NCI-H2107 treated with DMSO at 0.1 percent for 48 hours (cell line): ENCODE measurements around the gene PLEKHG2.

ENCODE experiments used
- DNase-seq: peaks from one replicate; lab custom pipeline; 2025; ENCODE audit not compliant: unreplicated experiment; lab: John Stamatoyannopoulos, UW

The PLEKHG2 gene

GRCh38 chr19:39419003-39419402, 6.5 kb downstream of the PLEKHG2 start:
- DNase-seq: no peak

- DNase-seq: no peak
Measured at GRCh38 chr19:39420769-39421168, 8.3 kb downstream of the PLEKHG2 start.

GRCh38 chr19:39422020-39422419, 9.6 kb downstream of the PLEKHG2 start:
- DNase-seq: no peak

DNA sequence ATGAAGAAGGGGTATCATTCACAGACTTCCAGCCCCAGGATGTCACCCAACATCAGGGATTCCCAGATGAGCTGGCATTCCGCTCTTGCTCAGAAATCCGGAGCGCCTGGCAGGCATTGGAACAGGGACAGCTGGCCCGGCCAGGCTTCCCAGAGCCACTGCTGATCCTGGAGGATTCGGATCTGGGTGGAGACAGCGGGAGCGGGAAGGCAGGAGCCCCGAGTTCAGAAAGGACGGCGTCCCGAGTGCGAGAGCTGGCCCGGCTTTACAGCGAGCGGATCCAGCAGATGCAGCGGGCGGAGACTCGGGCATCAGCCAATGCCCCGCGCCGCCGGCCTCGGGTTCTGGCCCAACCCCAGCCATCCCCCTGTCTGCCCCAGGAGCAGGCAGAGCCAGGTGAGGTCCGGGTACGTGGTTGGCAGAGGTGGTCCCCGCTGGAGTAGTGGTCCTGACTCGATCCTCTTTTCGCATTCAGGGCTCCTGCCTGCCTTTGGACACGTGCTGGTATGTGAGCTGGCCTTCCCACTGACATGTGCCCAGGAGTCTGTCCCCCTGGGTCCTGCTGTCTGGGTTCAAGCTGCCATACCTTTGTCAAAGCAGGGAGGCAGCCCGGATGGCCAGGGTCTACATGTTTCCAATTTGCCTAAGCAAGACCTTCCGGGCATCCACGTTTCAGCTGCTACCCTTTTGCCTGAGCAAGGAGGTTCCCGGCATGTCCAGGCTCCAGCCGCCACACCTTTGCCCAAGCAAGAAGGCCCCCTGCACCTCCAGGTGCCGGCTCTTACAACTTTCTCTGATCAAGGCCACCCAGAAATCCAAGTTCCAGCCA, 11.0 kb downstream of the PLEKHG2 start:
- DNase-seq: no peak

- no peak for DNase-seq
Measured at GRCh38 chr19:39424934-39425333, 12.5 kb downstream of the PLEKHG2 start.

GRCh38 chr19:39425744-39426143, 13.3 kb downstream of the PLEKHG2 start:
- DNase-seq: no peak

DNA sequence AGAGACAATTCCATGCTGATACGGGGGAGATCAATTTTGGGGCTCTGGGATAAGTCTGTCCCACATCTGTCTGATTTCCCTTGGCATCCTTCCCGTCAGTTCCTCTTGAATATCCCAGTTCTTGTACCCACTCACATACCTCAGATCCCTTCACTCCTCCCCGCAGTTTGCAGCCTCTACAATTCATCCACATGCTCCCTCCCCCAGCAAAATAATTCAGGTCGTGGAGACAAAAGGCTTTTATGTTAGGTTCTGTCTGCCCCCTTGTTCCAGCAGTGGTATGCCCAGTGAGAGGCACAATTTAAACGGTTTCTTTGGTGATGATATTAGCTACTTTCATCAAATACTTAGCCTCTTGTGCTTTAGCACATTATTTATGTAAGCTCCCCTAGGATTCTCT, 13.7 kb downstream of the PLEKHG2 start:
- DNase-seq: no peak

GRCh38 chr19:39427707-39428106, 15.2 kb downstream of the PLEKHG2 start:
- DNase-seq: no peak

DNA sequence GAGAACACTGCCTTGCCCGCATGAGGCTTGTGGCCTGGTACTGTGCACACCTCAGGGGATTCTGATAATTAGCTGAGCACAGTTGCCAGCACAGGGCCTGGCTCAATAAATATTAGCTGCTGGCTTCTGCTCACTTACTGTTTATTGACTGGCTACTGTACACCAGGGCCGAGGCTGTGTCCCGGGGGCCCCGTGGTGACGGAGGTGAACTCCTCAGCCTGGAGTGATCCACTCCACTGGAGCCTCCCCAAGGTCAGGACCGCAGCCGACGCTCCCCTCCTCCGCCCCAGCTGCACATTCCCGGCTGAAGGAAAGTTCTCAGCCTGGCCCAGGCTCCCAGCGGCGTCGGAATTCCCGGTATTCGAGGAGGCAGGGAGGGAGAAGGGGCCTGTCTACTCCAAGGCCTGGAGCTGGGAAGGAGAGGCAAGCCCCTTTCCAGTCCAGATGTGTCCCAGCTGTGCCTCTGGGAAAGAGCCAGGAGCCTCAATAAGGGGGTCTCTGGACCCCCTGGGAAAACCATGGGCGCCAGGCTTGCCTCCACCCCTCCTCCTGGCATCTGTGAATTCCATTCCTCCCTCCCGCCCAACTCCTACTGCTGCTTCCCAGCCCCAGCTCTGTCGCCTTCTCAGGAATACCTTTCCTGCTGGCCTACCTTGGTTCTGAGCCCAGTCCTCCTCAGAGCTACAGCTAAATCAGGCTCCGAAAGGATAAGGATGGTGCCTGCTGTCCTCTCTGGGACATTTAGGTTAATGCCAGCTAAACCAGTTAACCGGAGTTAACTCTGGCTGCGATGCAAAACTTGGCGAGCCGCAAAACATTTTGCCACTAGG, 16.0 kb downstream of the PLEKHG2 start:
- DNase-seq: no peak

- no peak for DNase-seq
Measured at GRCh38 chr19:39430675-39431593, 18.5 kb downstream of the PLEKHG2 start.

- no peak for DNase-seq
Measured at GRCh38 chr19:39432677-39433025, 20.2 kb downstream of the PLEKHG2 start.

DNA sequence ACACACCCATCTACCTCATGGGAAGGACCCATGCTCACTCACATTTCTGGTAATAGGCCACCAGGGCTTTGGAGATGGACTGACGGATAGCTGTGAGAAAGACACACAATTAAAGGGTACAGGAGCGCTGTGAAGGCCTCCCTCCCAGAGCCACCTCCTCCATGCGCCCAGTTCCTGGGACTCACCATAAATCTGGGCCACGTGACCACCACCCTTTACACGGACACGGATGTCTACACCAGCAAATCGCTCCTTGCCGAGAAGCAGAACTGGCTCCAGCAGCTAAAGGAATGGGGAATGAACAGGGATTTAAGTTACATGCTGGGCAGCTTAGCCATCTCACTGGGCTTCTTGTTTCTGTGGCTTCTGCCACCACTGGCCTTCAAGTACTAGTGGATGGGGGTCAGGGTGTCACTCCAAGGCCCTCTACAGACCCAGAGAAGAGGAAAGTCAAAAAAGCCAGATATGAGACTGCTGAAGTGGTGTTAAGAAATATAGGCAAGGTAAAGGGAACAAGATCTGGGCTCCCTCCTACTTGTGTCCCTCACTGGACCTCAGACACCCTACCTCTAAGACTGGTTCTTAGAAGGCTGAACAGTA, 21.1 kb downstream of the PLEKHG2 start:
- no peak for DNase-seq

DNA sequence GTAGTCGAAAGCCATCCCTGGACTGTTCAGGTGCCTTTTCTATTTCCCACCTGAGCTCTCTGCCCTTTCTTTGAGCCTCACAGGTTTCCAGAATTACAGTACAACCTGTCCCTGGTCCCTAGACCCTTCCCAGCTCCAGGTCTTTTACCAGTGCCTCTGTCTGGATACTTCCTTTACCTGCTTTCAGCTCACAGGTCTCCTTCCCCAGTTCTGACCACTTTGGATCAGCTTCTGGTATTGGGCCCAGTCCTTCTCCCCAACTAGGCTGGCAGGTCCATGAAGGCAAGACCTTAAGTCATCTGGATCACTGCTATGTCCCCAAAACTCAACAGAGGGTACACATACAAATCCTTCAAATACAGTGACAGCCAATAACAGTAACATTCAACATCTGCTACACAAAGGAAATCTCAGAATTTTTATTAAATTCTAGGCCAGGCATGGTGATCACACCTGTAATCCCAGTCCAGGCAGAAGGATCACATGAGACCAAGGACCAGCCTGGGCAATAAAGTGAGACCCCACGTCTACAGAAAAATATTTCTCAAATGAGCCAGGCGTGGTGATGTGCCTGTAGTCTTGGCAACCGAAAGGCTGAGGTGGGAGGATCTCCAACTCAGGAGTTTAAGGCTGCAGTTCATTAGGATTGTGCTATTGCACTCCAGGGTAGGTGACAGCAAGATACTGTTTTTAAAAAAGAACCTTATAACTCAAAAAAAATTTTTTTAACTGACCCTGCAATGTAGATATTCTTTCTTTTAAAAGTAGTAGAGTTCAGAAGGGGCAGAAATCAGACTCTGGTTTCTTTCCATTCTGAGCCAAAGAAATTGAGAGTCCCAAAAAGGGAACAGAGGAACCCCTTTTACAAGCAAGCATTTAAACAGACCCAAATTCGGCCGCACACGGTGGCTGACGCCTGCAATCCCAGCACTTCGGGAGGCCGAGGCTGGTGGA, 21.9 kb downstream of the PLEKHG2 start:
- DNase-seq: no peak

DNA sequence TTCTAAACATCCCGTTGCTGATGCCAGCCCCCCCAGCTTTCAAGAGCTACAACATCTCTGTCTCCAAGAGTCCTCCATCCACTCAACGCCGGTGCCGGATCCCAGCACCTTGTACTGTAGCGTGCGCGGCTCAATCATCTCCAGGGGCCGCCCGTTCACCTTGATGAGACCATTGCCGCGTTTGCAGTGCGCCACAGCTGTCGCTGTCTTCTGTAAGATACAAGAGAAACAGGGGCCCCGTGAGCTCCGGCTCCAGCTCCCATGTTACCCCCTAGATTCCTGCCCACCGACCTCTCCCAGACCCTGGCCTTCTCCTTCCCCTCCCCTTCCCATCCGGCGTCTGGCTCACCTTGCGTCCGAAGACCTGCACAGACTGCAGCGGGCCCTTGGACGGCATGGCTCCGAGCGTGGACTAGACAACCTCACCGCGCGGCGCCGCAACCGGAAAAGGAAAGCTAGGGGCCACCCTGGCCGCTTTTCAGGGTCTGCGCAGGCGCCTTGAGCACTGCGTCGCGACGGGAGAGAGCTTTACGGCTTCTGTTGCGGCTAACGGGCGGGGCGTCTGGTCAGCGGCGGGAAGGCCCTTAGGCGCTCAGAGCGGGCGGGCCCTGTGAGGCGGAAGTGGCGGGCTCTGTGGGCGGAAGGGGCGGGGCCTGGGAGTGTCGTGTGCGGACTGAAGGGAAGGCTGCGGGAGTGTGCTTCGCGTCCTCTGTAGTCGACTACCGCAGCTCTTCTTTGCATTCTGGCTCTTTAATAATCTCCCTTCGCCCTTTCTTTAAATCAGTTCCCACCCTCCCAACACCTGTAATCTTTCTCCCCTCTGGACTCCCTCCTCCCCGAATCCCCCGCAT, 23.3 kb downstream of the PLEKHG2 start, which contains the start of gene RPS16:
RPS16 (minus strand) TSS at position 451 of the 851 bp plus-strand sequence; CDS start at position 397, 54 bp downstream.
- DNase-seq: peak; percentile 93

GRCh38 chr19:39436350-39436716, 23.9 kb downstream of the PLEKHG2 start:
- DNase-seq: no peak

- no peak for DNase-seq
Measured at GRCh38 chr19:39438270-39438934, 25.9 kb downstream of the PLEKHG2 start.

DNA sequence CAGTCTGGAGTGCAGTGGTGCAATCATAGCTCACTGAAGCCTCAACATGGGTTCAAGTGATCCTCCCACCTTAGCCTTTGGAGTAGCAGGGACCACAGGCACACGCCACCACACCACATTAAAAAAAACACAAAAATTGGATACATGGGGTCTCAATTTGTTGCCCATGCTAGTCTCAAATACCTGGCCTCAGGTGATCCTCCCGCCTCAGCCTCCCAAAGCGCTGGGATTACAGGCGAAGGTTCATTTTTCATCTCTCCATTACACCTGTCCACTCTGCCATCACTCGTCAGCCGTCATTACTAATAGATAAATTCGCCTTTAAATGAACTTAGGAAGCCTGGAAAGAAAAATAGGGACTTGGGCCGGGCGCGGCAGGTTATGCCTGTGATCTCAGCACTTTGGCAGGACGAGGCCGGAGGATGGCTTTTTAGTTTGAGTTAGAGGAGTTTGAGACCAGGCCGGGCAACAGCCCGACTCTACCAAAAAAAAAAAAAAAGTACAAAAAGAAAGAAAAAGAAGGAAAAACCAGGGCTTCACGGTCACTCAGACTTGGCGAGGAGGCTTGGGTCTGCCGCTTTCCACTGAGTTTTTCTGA, 32.2 kb downstream of the PLEKHG2 start:
- no peak for DNase-seq
